Measurements from ENCODE around the gene CASTOR1. TPM values are rescaled to one million over a fixed set of nuclear protein-coding genes. Genes with fewer than 3 reads are reported as not detected.
"Not testable (repeated sequence)": the region's sequence is repeated elsewhere in the genome, so short reads cannot be mapped to it uniquely, and the experiment has no call there.

Gene CASTOR1
- 5.3 TPM for total RNA-seq
- long read RNA-seq, transcript CASTOR1-202 (9 exons, 1,623 nt), result major isoform, 12 of 22 reads
- long read RNA-seq, transcript CASTOR1-201 (8 exons, 1,460 nt), result minor isoform, 6 of 22 reads
- long read RNA-seq, partial matches to known transcripts, result 0 of 22 reads
- long read RNA-seq, other reads (novel, unspliced or antisense), result 4 of 22 reads

DNA sequence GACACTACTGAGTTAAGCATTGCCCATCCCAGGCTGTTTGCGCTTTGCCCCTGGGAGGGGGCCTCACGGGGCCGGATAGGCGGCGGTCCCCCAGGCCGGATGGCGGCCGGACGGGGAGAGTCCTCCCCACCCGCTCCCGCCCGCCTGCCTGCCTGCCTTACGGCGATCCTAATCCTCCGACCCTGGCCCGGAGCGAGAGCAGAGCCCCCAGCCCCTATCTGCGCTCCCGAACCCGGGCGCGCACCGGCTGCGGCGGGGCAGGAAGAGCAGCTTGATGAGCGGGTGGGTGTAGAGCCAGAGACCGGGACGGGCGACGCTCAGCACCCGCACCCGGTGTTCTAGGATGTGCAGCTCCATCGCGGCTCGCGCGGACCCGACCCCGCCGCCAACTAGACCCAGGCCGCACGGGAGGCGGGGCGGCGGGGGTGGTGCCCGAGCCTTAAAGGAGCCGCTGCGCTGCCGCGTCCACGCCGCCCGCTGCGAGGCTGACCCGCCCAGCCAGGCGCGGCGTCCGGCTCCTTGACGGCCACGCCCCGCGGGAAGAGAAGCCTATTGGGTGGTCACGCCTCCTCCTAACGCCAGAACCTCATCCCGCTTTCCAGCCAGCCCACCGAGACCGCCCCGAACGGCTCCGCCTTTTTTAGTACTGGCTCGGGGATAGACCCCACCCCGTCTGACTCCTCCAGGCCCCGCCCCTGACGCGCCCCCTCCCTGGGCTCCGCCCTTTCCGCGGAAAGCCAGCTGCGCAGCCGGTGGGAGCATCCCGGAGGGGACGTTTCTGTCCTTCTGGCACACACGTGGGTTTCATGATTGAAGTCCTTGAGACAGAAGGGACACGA, at the start of gene CASTOR1:
CASTOR1 (minus strand) TSS at position 365 of the 839 bp plus-strand sequence; CDS start at position 357, 8 bp downstream.
- DNase-seq, result peak; percentile 99
- intact Hi-C loops (cut with DNase I), result loop anchor here (2.0 kb wide), 1 partner anchor 37 kb away; the partner anchor contains the start of gene TBC1D10A
- peak; percentile 89 for ATAC-seq (ENCODE audit: poor library complexity)

DNA sequence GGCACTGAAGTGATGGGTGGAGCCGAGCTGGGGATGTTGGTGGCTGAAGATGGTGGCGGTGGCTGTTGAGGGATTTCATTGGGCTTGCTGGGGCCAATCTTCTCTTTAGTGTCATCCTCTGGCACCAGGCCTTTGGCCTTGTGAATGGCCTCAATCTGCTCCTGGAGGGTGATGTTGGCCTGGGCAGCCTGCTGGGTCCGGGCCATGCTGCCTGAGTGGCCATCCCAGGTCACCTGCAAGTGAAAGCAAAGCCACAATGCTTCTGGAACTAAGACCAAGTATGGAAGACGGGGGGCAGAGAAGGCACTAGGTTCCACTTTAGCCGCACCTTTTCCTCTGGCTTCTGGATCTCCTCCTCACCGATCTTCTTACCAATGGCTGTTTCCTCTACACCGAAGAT, 49.5 kb upstream of the CASTOR1 start:
- ATAC-seq (ENCODE audit: poor library complexity), result no peak
- no peak for DNase-seq
- intact Hi-C loops (cut with DNase I), result no loop called here

- intact Hi-C loops (cut with DNase I); ATAC-seq (ENCODE audit: poor library complexity); DNase-seq: not testable (repeated sequence)
These were observed 49.0 kb upstream of the CASTOR1 start for GRCh38 chr22:30338341-30338740.

GRCh38 chr22:30337461-30337778, 48.1 kb upstream of the CASTOR1 start:
- intact Hi-C loops (cut with DNase I), result no loop called here
- DNase-seq, result no peak
- peak; percentile 9 for ATAC-seq (ENCODE audit: poor library complexity)

DNA sequence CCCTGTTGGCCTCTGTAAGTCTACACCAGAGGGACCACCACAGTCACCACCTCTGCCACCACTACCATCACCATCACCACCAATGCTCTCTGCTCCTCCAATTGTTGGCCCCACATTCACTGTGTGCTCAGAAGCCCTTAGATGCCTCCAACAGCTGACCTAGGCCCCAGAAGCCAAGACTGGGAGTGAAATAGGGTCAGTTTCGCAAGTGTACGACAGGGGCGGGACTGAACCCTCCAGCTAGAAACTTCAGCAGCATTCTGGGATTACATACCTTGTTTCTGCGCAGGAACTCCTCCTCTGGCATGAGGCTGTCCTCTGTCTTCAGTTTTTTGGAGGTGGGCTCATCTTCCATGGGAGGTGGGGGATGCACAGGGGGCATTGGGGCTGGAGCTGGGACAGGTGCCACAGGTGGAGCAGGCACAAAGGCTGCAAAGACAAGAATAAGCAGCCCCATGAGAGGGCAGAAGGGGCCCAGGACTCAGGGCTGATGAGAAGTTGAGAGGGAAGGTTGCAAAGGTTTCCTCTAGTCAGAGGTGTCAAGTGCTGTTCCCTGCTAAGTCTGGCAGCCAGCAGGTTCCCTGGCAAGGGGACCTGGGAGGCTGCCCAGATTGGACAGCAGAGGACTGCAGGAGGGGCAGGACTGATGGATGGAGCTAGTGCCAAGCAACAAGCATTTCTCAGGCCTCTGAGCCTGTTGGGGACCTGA, 47.6 kb upstream of the CASTOR1 start:
- DNase-seq, result peak; percentile 77
- intact Hi-C loops (cut with DNase I), result no loop called here

DNA sequence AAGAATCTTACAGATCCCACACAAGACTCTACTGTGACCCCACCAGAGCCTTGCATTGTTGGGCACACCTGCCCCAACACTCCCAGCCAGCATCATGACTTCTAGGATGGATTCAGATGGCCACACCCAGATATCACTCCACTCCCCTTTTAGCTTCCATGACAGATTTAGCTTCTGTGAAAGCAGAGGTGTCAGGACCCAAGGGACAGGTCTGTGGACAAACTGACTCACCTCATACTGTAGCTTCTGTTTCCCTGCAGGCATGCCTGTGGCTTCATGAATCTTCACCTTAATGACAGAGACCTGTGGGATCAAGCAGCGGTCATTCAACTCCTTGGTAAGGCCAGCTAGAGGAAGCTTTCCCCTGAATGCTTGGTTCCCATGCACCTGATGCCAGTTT, 45.9 kb upstream of the CASTOR1 start:
- intact Hi-C loops (cut with DNase I), result no loop called here
- no peak for ATAC-seq (ENCODE audit: poor library complexity)

More for the DNA sequence above, 47.6 kb upstream of the CASTOR1 start:
- ATAC-seq (ENCODE audit: poor library complexity), result peak; percentile 83

GRCh38 chr22:30334646-30335045, 45.3 kb upstream of the CASTOR1 start:
- ATAC-seq (ENCODE audit: poor library complexity), result no peak
- no peak for DNase-seq
- intact Hi-C loops (cut with DNase I), result no loop called here

More for the DNA sequence above, 45.9 kb upstream of the CASTOR1 start:
- no peak for DNase-seq

GRCh38 chr22:30333707-30334087, 44.4 kb upstream of the CASTOR1 start:
- no peak for DNase-seq
- intact Hi-C loops (cut with DNase I), result no loop called here
- no peak for ATAC-seq (ENCODE audit: poor library complexity)

GRCh38 chr22:30332994-30333706, 43.8 kb upstream of the CASTOR1 start:
- intact Hi-C loops (cut with DNase I), result no loop called here
- no peak for DNase-seq
- no peak for ATAC-seq (ENCODE audit: poor library complexity)

DNA sequence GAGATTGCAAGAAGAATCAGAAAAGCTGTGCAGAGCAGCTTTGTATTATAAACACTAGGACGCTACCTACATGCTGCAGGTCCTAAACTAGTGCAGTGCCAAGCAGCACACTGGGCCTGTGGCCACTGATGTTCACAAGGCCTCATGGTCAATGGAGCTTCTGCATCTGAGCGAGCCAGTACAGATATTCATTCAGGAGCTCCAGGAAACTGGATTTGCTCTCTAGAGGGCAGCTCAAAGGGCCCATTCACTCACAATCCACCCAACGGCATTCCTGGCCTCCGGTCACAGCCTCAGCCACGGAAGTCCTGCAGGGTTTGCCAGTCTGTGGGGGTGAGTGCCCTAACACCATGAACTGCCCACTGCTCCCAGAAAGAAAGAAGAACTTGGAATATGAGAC, 43.2 kb upstream of the CASTOR1 start:
- intact Hi-C loops (cut with DNase I), result no loop called here
- ATAC-seq (ENCODE audit: poor library complexity) (no peak), DNase-seq (no peak)

GRCh38 chr22:30328466-30329049, 39.3 kb upstream of the CASTOR1 start:
- intact Hi-C loops (cut with DNase I), result no loop called here
- DNase-seq (no peak), ATAC-seq (ENCODE audit: poor library complexity) (no peak)

DNA sequence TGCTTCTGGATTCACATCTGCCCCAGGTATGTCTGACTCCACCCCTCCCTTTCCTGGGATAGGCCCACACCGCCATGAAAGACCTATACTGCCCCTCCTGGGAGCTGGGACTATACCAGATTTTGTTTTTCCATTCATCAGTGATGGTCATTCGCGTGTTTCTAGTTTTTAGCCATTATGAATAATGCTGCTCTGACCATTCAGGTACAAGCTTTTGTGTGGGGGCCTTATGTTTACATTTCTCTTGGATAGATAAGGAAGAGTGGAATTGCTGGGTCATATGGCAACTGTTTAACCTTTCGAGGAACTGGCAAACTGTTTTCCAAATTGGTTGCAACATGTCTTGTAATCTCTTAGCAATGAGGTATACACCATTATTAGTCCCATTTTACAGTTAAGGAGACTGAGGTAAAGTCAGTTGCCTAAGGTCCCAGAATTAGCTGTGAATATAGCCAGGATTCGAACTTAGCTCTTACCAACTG, 38.6 kb upstream of the CASTOR1 start:
- intact Hi-C loops (cut with DNase I), result loop anchor here (2.0 kb wide), 1 partner anchor 39 kb away; the partner anchor contains the start of gene CASTOR1
- ATAC-seq (ENCODE audit: poor library complexity) (no peak), DNase-seq (no peak)

GRCh38 chr22:30326706-30327362, 37.5 kb upstream of the CASTOR1 start, which contains the start of gene TBC1D10A:
TSS of gene TBC1D10A (minus strand) at chr22:30326941. CDS start at chr22:30326881, 60 bp downstream.
- DNase-seq, result peak; percentile 94
- peak; percentile 98 for ATAC-seq (ENCODE audit: poor library complexity)
- intact Hi-C loops (cut with DNase I), result loop anchor here (2.0 kb wide), 1 partner anchor 38 kb away; the partner anchor contains the start of gene CASTOR1

GRCh38 chr22:30326255-30326705, 37.0 kb upstream of the CASTOR1 start:
- DNase-seq (peak; percentile 57), ATAC-seq (ENCODE audit: poor library complexity) (peak; percentile 50)
- intact Hi-C loops (cut with DNase I), result loop anchor here (2.0 kb wide), 1 partner anchor 37 kb away; the partner anchor contains the start of gene CASTOR1

DNA sequence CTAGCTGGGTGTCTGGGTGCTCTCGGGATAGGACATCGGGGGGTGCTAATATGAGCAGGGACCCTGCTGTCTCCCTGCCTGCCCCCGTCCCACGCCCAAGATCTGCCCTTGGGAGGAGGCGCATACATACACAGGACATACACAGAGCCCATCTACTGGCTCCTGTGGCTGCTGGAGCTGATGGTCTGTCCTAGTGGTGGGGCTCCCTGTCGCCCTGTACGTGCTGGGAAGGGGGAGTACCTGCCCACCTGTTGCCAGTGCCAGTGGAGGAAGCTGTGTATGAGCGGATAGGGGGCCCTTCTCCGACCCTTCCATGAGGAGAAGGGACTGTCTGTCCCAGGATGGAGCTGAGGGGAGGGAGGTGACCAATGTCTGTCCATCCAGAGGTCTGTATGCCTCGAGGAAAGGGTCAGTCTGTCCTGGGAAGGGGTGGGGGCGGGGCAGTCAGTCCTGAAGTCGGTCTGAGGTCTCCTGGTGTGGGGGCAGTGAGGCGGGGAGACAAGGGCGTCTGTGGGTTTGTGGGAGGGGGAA, 36.5 kb upstream of the CASTOR1 start:
- ATAC-seq (ENCODE audit: poor library complexity) (no peak), DNase-seq (peak; percentile 38)
- intact Hi-C loops (cut with DNase I), result loop anchor here (2.0 kb wide), 1 partner anchor 37 kb away; the partner anchor contains the start of gene CASTOR1

DNA sequence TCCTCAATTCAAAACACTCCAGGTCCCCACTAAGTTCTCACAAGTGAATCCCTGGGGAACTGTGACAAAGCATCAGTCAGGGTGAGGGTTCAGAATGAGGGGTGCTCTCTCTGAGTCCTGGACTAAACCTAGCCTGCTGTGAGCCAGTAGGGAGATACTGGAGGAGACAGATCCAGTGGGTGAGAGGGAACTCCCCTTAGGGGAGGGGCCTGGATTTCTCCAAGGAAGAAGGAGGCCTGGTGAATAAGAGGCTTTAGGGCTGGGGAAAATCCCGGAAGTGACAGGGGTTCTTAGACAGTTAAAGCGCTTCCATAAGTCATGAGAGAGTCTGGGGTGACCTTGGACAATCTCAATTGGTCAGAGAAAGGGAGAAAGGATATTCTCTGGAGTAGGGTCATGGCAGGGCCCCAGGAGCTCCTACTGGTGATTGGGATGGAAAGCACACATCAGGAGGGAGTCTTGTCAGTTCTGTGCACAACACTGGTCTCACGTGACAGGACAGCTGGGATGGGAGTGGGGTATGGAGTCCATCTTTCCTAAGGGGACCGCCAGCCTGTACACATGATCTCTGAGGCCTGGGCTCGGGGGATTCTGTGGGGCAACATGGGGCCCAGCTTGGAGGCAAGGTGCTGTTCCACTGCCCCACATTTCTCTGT, 35.9 kb upstream of the CASTOR1 start:
- ATAC-seq (ENCODE audit: poor library complexity) (peak; percentile 7), DNase-seq (peak; percentile 38)
- intact Hi-C loops (cut with DNase I), result no loop called here

Measured in Right ventricle myocardium superior (tissue), 1 donor.